ENCODE measurements around the gene KIAA2012.

- no peak for TF ChIP-seq YY1 (IDR thresholded peaks at IDR 0.05; ENCODE audit: insufficient read depth, insufficient read length)
- no peak for TF ChIP-seq ZNF274 (IDR thresholded peaks at IDR 0.05; ENCODE audit: low read depth, low read length)
Measured at GRCh38 chr2:202049840-202050239, 23.2 kb upstream of the KIAA2012 start.

All from NT2/D1 (cell line).